ENCODE measurements around the gene CKAP2L. TPM values are rescaled to one million over a fixed set of nuclear protein-coding genes. Genes with fewer than 3 reads are reported as not detected.

The CKAP2L gene
- total RNA-seq, 1 experiment from 2014 or later: 23.3 TPM

- H2BK15ac ChIP-seq (ENCODE audit: low read depth, low read length): no peak overlapping the region
- H3K4ac ChIP-seq (ENCODE audit: low read depth, low read length): no peak overlapping the region
- no peaks in the 10 kb centered on the region for H3K79me2 ChIP-seq (ENCODE audit: insufficient read depth, low read length)
- H3K27ac Mint-ChIP-seq: no peak overlapping the region
- DNase-seq: no peak
- no peaks in the 10 kb centered on the region for H3K23me2 ChIP-seq (ENCODE audit: insufficient read length, low read depth, low read length, poor library complexity, severe bottlenecking)
- no peaks in the 10 kb centered on the region for H3K27me3 Mint-ChIP-seq (ENCODE audit: low read depth)
- H2BK12ac ChIP-seq (ENCODE audit: insufficient read length, low read depth, low read length): no peak overlapping the region
- no peak overlapping the region for H3K56ac ChIP-seq (ENCODE audit: insufficient read length, low read depth, low read length)
- no peak overlapping the region for H2BK5ac ChIP-seq (ENCODE audit: insufficient read length, low read length)
- H3K4me3 Mint-ChIP-seq: no peak overlapping the region
- no peak overlapping the region for H3K18ac ChIP-seq (ENCODE audit: insufficient read length, low read depth, low read length)
- H3K27ac ChIP-seq (ENCODE audit: insufficient read length, low read depth, low read length): no peak overlapping the region
- no peaks in the 10 kb centered on the region for H3K9me3 ChIP-seq (ENCODE audit: control insufficient read depth, low read depth, low read length)
- no peaks in the 10 kb centered on the region for H3K4me1 ChIP-seq (ENCODE audit: insufficient read depth, low read length)
- H3K14ac ChIP-seq (ENCODE audit: insufficient read depth, low read length): no peak overlapping the region
- no peak overlapping the region for H2BK120ac ChIP-seq (ENCODE audit: low read depth, low read length, poor library complexity, severe bottlenecking)
- no peak overlapping the region for H2AFZ ChIP-seq (ENCODE audit: low read length)
- H3T11ph ChIP-seq (ENCODE audit: low read length): no peak overlapping the region
- H4K91ac ChIP-seq (ENCODE audit: insufficient read length, low read depth, low read length): peak overlapping the region; percentile 35
- no peak overlapping the region for H4K5ac ChIP-seq (ENCODE audit: insufficient read length, low read depth, low read length)
- no peaks in the 10 kb centered on the region for H3K79me1 ChIP-seq (ENCODE audit: insufficient read depth, low read depth, low read length, poor library complexity, severe bottlenecking)
- H3K4me2 ChIP-seq (ENCODE audit: insufficient read depth, insufficient read length, low read length): no peak overlapping the region
- TF ChIP-seq CTCF (conservative IDR thresholded peaks at IDR 0.05): no peak
- WGBS (ENCODE audit: extremely low coverage, insufficient read length, low lambda C conversion rate): no CpG with 5 or more reads among the region's 4 CpGs
- H3K4me1 Mint-ChIP-seq: peaks cover 6 to 10% of the 10 kb centered on the region in 2 experiments; a peak in 2 of 4 replicates
- H3K23ac ChIP-seq (ENCODE audit: insufficient read length, low read depth, low read length): no peak overlapping the region
- H4K20me1 ChIP-seq (ENCODE audit: control insufficient read depth, insufficient read depth, insufficient read length): no peaks in the 10 kb centered on the region
- no peaks in the 10 kb centered on the region; a peak in 1 of 7 replicates for H3K36me3 Mint-ChIP-seq (ENCODE audit: insufficient read depth in 1 of 3, low read depth in 3 of 3)
- no peaks in the 10 kb centered on the region for H3K27me3 ChIP-seq (ENCODE audit: insufficient read depth, low read length)
- H2AK5ac ChIP-seq (ENCODE audit: insufficient read length, low read length): no peak overlapping the region
- H4K8ac ChIP-seq (replicated peaks; ENCODE audit: insufficient read length, low read depth, low read length): no peak overlapping the region
- H3K9ac ChIP-seq (ENCODE audit: extremely low read depth, insufficient read length, low read length): no peak overlapping the region
- no peaks in the 10 kb centered on the region for H3K9me3 Mint-ChIP-seq
- no peak overlapping the region for H2BK20ac ChIP-seq (ENCODE audit: low read depth, low read length, poor library complexity, severe bottlenecking)
Observed at GRCh38 chr2:112728029-112728362, 36.4 kb downstream of the CKAP2L start.
